ENCODE data around the gene NCOA4.
"Not testable (repeated sequence)": the region's sequence is repeated elsewhere in the genome, so short reads cannot be mapped to it uniquely, and the experiment has no call there.

The NCOA4 gene

GRCh38 chr10:46052057-46052790, 21.8 kb upstream of the NCOA4 start:
- no peak for DNase-seq

GRCh38 chr10:46050941-46051623, 20.7 kb upstream of the NCOA4 start:
- DNase-seq = no peak

- not testable (repeated sequence) for DNase-seq
Observed at GRCh38 chr10:46049497-46049831, 19.0 kb upstream of the NCOA4 start.

- no peak for DNase-seq
Observed at GRCh38 chr10:46048152-46048551, 17.7 kb upstream of the NCOA4 start.

GRCh38 chr10:46046261-46046660, 15.8 kb upstream of the NCOA4 start, which contains the start of gene MSMB:
MSMB (minus strand) TSS chr10:46046269; CDS start chr10:46046237, 32 bp downstream.
- no peak for DNase-seq

- DNase-seq = no peak
Observed at GRCh38 chr10:46042527-46042926, 12.1 kb upstream of the NCOA4 start.

- DNase-seq = no peak
Observed at GRCh38 chr10:46040004-46040403, 9.6 kb upstream of the NCOA4 start.

- no peak for DNase-seq
Observed at GRCh38 chr10:46037107-46037825, 6.8 kb upstream of the NCOA4 start.

GRCh38 chr10:46035923-46036849, 5.8 kb upstream of the NCOA4 start:
- no peak for DNase-seq

- DNase-seq = no peak
Observed at GRCh38 chr10:46033602-46034011, 3.2 kb upstream of the NCOA4 start.

GRCh38 chr10:46031648-46032532, 1.5 kb upstream of the NCOA4 start:
- no peak for DNase-seq

- DNase-seq = no peak
Observed at GRCh38 chr10:46029461-46030030, 877 bp downstream of the NCOA4 start.

GRCh38 chr10:46028584-46029460, 1.6 kb downstream of the NCOA4 start:
- no peak for DNase-seq

GRCh38 chr10:46026106-46026505, 4.3 kb downstream of the NCOA4 start:
- DNase-seq = no peak

- no peak for DNase-seq
Observed at GRCh38 chr10:46025406-46025805, 5.0 kb downstream of the NCOA4 start.

- no peak for DNase-seq
Observed at GRCh38 chr10:46024948-46025347, 5.5 kb downstream of the NCOA4 start.

GRCh38 chr10:46022978-46023702, 7.3 kb downstream of the NCOA4 start:
- DNase-seq = peak; percentile 87

GRCh38 chr10:46020344-46020657, 10.1 kb downstream of the NCOA4 start:
- no peak for DNase-seq

- no peak for DNase-seq
Observed at GRCh38 chr10:46019569-46020343, 10.7 kb downstream of the NCOA4 start.
